Epithelial cell of esophagus (primary cell): ENCODE measurements around the gene RHBG.

Experiments used
- DNase-seq: peaks from one replicate; pipeline ENCODE4 v3.0.0; 2010; ENCODE audit warnings: low read depth
- H3K4me3 ChIP-seq: 2 replicates; pipeline ENCODE4 v1.5.1; 2011; ENCODE audit warnings: mild to moderate bottlenecking, low read length, control low read depth
- CTCF ChIP-seq: IDR thresholded peaks from 2 replicates; pipeline ENCODE4 v1.5.1; 2011; ENCODE audit warnings: low read depth, mild to moderate bottlenecking, low read length, control low read depth, inconsistent platforms; ENCODE audit not compliant: insufficient read depth; ENCODE audit errors: missing control alignments

RHBG gene

GRCh38 chr1:156414461-156415064 lies 45.6 kb downstream of the RHBG start:
- peak; percentile 14 for DNase-seq
- TF ChIP-seq CTCF, result no peak
- no peak overlapping the region for H3K4me3 ChIP-seq

DNA sequence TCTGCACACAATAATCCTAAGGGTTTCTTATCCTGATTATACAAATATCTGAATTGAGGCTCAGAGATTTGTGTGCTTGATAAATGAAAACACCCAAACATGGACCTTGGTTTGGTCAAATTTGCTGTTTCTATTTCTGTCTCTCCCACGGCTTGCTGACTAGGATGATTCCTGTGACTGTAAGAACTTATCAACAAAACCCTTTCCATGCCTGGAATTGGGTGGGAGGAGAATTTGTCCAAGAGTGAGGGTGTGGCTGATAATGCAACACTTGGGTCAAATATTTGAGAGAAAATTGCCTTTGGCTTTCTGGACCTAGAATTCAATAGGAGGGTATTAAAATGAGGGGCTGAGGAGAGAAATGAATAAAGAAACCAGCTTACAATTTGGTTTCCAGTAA lies 48.0 kb downstream of the RHBG start:
- no peak for TF ChIP-seq CTCF
- H3K4me3 ChIP-seq, result no peak overlapping the region
- no peak for DNase-seq

- no peak for TF ChIP-seq CTCF
- H3K4me3 ChIP-seq, result no peak overlapping the region
These were observed 48.5 kb downstream of the RHBG start for GRCh38 chr1:156417401-156418020.

DNA sequence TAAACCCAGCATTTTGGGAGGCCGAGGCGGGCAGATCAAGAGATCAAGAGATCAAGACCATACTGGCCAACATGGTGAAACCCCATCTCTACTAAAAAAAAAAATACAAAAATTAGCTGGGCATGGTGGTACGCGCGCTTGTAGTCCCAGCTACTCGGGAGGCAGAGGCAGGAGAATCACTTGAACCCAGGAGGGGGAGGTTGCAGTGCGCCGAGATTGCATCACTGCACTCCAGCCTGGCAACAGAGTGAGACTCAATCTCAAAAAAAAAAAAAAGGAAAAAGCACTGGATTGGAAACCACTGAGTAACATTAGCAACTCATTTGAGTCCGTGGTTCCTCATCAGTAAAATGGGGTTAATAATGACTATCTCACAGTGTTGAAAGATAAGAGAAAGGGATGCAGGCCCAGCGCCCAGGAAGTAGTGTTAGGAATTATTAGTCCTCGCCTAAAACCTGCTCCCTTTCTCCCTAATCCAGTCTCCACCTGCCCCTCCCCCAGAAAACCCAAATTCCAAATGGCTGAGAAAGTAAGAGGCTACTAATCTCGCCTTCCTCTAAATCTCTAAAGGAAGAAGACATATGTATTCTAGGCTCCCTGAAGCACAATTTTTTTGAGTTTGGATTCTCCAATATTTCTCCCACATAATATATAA lies 49.5 kb downstream of the RHBG start:
- DNase-seq, result no peak
- TF ChIP-seq CTCF, result no peak
- no peak overlapping the region for H3K4me3 ChIP-seq

More at GRCh38 chr1:156417401-156418020, 48.5 kb downstream of the RHBG start:
- no peak for DNase-seq

GRCh38 chr1:156419854-156420204 lies 50.8 kb downstream of the RHBG start:
- H3K4me3 ChIP-seq, result no peak overlapping the region
- no peak for TF ChIP-seq CTCF
- no peak for DNase-seq

- H3K4me3 ChIP-seq, result no peak overlapping the region
- TF ChIP-seq CTCF, result no peak
- DNase-seq, result no peak
These were observed 51.4 kb downstream of the RHBG start for GRCh38 chr1:156420205-156421061.
